ENCODE data around the gene ARSK. TPM values are rescaled to one million over a fixed set of nuclear protein-coding genes. Genes with fewer than 3 reads are reported as not detected.

The ARSK gene
- total and polyA plus RNA-seq, 10 of the 15 experiments (the other 5 are each of a cell fraction or from before 2014, with no cell fraction given): 1.6 to 9.5 (median 5.8) TPM

DNA sequence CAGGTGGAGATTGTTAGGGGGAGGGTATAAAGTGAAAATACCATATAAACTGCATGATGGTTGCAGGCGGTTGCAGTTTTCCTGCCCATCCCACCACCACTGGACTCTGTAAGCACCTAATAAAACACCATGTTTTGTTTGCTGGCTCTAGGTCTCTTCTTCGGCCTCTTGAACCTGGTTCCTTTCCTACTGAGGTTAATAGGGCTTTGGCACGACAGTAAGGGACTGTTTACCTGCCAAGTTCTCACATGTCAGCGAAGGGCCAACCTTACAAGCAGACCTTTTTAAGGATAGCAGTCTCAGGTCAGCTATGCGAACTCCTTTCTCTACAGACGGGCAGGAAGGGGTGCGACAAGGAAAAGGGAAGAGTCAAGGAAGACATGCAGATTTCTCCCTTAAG is 88.3 kb downstream of the ARSK start:
- Histone ChIP-seq H2AFZ (ENCODE audit: control insufficient read depth, low read depth, low read length) (no peak overlapping the region), H3K4me2 (ENCODE audit: control insufficient read depth, insufficient read depth) (no peak overlapping the region), H3K27ac (ENCODE audit: control insufficient read depth, insufficient read depth) (no peak overlapping the region), H3K79me2 (ENCODE audit: control insufficient read depth, insufficient read depth, low read length) (no peaks in the 10 kb centered on the region), H3K4me1 (ENCODE audit: control insufficient read depth, insufficient read depth, low read length) (peaks cover 4% of the 10 kb centered on the region), H3K4me3 (no peak overlapping the region), H3K27me3 (replicated peaks in 1 of 2; ENCODE audit: control insufficient read depth in 2 of 2, insufficient read depth in 2 of 2, low read length in 1 of 2) (no peaks in the 10 kb centered on the region), H3K9ac (ENCODE audit: control insufficient read depth, insufficient read depth, low read length) (no peak overlapping the region), H3K36me3 (ENCODE audit: control insufficient read depth in 2 of 2, insufficient read depth in 2 of 2, low read length in 1 of 2) (no peaks in the 10 kb centered on the region), H4K20me1 (ENCODE audit: control insufficient read depth, insufficient read depth) (no peaks in the 10 kb centered on the region), H3K9me3 (replicated peaks; ENCODE audit: control insufficient read depth, insufficient read depth, low read length) (no peaks in the 10 kb centered on the region)
- no peak for DNase-seq (ENCODE audit: low read depth, low spot score)
- ChIA-PET CTCF (interaction anchor here (0.6 to 8.5 kb wide), 18 partner anchors 8 to 693 kb away, joined by 3 to 206 read pairs (median 6); partner anchors contain the start of gene RHOBTB3), SMC1A (ENCODE audit: uncharacterized antibody, unreplicated experiment) (interaction anchor here (0.7 to 7.6 kb wide), 16 partner anchors 8 to 209 kb away, joined by 3 to 168 read pairs (median 4); no protein-coding TSS in a partner anchor), RAD21 (ENCODE audit: unreplicated experiment) (interaction anchor here (0.8 to 7.4 kb wide), 6 partner anchors 12 to 693 kb away, joined by 3 to 98 read pairs (median 20); no protein-coding TSS in a partner anchor), POLR2A (no interaction called here)
- BruUV-seq (replicated peaks): no TSS peak
- FAIRE-seq: no peak
- intact Hi-C loops (cut with micrococcal nuclease; ENCODE audit: unreplicated experiment): loop anchor here (10.0 kb wide), 2 partner anchors 312 to 692 kb away; no protein-coding TSS in a partner anchor
- in situ Hi-C loops (cut with MboI): no loop called here
- ATAC-seq: no peak
- TF ChIP-seq, protein P1, sequence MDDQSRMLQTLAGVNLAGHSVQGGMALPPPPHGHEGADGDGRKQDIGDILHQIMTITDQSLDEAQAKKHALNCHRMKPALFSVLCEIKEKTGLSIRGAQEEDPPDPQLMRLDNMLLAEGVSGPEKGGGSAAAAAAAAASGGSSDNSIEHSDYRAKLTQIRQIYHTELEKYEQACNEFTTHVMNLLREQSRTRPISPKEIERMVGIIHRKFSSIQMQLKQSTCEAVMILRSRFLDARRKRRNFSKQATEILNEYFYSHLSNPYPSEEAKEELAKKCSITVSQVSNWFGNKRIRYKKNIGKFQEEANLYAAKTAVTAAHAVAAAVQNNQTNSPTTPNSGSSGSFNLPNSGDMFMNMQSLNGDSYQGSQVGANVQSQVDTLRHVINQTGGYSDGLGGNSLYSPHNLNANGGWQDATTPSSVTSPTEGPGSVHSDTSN (IDR thresholded peaks at IDR 0.05; ENCODE audit: insufficient replicate concordance, low read depth, low read length): no peak
- no peak for TF ChIP-seq SREBF2 (IDR thresholded peaks at IDR 0.05; ENCODE audit: low read length)
- TF ChIP-seq, protein P2, sequence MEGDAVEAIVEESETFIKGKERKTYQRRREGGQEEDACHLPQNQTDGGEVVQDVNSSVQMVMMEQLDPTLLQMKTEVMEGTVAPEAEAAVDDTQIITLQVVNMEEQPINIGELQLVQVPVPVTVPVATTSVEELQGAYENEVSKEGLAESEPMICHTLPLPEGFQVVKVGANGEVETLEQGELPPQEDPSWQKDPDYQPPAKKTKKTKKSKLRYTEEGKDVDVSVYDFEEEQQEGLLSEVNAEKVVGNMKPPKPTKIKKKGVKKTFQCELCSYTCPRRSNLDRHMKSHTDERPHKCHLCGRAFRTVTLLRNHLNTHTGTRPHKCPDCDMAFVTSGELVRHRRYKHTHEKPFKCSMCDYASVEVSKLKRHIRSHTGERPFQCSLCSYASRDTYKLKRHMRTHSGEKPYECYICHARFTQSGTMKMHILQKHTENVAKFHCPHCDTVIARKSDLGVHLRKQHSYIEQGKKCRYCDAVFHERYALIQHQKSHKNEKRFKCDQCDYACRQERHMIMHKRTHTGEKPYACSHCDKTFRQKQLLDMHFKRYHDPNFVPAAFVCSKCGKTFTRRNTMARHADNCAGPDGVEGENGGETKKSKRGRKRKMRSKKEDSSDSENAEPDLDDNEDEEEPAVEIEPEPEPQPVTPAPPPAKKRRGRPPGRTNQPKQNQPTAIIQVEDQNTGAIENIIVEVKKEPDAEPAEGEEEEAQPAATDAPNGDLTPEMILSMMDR (IDR thresholded peaks at IDR 0.05 in 2 of 3, conservative IDR thresholded peaks at IDR 0.05 in 1 of 3; ENCODE audit: control insufficient read depth in 2 of 3, extremely low read depth in 1 of 3, insufficient read depth in 1 of 3, low read depth in 3 of 3, low read length in 3 of 3): no peak
- no peak for TF ChIP-seq GABPA (IDR thresholded peaks at IDR 0.05; ENCODE audit: low read depth)
- TF ChIP-seq MYC (IDR thresholded peaks at IDR 0.05; ENCODE audit: insufficient read depth, insufficient read length, insufficient replicate concordance, low read length, severe bottlenecking): no peak
- WGBS (ENCODE audit: insufficient coverage, insufficient replicate concordance, low lambda C conversion rate, missing lambda C conversion rate): 70% methylated on average over 7 of the region's 7 CpGs

All from GM12878 (cell line).